ENCODE results near the gene KHSRP. TPM values are rescaled to one million over a fixed set of nuclear protein-coding genes. Genes with fewer than 3 reads are reported as not detected.
"Not testable (repeated sequence)": the region's sequence is repeated elsewhere in the genome, so short reads cannot be mapped to it uniquely, and the experiment has no call there.

KHSRP gene
- polyA plus RNA-seq, 3 donors, result 310 to 362 (median 359) TPM

DNA sequence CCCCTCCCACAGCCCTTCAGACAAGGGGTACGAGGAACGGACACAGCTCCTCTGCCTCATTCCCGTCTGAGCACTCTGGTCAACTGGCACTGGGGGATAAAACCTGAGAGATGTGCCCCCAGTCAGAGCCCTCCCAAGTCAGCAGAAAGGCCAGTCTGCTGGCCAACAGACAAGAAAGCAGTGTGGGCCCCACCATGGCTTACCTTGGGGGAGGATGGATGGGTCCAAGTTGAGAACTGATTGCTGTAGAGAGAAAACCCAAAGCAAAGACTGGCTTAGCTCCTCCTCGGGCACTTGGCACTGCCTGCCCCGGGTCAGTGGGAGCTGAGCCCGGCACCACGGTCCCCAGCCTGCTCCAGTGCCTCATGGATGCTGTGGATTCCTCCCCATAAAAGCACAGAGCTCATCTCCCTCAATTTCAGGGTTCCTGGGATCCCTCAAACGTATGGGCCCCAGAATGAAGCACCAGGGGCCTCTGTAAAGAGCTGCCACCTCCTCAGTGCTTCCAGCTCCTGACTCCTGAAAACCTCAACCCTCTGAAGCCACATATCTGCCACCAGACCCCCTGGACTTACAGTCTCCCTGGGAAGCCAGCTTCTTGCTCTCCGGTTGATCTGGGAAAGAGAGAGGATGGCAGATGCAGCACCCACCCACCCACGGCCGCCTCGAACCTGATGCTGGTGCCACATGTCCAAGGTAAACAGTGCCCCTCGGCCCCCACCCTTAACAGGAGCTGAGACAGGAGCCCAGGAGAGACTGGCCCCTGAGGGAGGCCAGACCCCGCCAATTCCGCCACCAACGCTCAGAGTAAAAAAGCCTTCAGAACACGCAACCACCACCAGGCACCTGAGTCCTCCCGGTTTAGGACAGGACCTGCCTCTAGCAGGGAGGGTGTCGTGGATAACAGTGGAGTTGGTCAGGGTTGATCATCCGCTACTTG, 3.3 kb downstream of the KHSRP start:
- no peak for DNase-seq

GRCh38 chr19:6418562-6418932, 6.1 kb downstream of the KHSRP start:
- no peak for DNase-seq

GRCh38 chr19:6417713-6418561, 6.7 kb downstream of the KHSRP start:
- DNase-seq, result no peak

GRCh38 chr19:6416658-6417405, 7.8 kb downstream of the KHSRP start:
- no peak for DNase-seq

DNA sequence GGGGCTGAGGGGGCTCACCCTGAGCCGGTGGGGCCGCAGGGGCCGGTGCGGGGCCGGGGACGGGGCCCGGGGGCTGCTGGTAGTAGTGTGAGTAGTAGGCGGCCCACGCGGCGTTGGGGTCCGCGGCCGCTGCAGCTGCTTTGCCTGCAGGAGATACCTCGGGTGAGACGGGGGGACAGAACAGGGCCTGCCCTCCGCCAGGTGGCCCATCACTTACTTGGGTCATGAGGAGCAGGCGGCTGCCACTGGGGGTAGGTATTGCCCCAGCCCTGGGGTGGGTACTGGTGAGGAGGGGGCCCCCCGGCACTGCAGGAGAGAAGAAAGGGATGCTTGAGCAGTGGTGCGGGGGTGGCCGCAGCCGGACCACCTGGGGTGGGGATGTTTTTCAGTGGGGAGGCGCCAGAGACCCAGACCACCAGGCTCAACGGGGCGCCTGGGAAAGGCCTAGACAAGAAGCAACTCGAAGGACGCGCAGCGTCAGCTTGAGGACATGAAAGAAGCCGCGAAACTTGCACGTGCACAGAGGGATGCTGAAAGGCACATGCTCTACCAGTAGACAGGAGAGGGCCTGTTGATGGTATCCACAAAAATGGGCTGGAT, 8.9 kb downstream of the KHSRP start:
- DNase-seq, result no peak

DNA sequence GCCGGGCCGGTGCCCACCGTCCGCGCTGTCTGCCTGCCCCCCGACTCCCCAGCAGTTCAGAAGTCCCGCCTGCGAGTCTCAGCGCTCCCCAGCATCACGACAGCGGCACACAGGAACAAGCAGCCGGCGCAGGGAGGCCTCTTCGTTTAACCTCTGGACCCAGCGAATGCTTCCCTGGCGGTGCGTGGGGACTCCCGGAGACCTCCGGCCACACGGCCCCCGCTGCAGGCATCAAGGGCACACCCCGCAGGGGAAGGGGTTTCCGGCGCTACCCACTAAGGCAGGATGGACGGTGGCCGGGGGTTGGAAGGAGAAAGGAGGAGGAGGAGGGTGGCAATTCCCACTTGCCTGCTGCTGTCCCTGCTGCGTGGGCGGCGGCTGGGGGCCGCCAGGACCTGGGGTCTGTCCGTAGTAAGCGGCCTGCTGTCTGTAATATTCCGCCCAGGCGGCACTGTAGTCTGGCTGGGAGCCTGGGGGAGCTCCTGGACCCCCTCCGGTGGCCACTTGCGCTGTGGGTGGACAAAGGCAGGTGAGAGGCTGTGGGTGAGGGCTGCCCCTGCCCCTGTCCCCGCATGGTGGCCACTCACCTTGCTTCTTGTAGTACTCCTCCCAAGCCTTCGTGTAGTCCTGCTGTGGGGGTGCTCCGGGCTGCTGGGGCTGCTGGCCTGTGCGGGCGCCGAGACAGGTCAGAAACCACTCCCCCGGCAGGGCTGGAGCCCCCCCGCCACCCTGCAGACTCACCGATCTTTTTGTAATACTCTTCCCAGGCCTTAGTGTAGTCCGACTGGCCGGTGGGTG, 9.6 kb downstream of the KHSRP start:
- no peak for DNase-seq

DNA sequence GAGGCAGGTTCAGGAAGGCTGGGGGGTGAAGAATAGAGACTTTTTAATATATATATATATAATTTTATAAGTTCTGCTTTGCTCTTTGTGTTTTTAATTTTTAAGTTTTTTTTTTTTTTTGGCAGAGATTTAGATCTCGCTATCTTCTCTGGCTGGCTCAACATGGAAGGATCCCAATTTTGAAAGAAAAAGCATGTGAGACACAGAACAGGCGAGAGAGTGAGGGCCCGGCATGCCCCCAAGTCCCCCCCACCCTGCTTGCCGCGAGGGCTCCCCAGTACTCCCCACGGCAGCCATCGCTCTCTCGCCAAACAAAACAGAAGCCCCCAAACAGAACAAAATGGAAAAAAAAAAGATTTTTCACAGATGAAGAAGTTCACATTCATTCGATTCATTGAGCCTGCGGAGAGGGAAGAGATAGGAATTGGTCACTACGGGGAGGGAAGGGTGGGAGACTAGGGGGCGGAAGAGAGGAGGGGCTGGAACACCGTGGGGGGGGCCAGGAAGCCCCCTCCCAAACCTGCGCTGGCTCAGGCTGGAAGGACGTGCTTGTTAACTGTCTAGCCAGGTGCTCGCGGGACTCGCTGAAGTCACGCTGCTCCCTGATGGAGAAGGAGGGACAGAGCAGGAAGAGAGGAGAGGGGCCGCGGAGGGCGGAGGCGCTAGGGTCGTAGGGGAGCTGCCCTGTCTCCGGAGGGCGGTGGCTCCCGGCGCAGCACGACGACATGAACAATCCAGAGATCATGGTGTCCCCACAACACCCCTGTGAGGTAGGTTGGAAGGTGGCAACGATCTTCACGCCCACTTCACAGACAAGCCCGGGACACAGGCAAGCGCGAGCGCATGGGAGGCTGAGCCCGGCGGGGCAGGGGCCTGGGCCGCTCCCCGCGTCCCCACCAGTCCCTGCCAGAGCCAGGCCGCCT, 10.6 kb downstream of the KHSRP start:
- DNase-seq, result no peak

- DNase-seq, result no peak
Observed at GRCh38 chr19:6413291-6413690, 11.3 kb downstream of the KHSRP start.

DNA sequence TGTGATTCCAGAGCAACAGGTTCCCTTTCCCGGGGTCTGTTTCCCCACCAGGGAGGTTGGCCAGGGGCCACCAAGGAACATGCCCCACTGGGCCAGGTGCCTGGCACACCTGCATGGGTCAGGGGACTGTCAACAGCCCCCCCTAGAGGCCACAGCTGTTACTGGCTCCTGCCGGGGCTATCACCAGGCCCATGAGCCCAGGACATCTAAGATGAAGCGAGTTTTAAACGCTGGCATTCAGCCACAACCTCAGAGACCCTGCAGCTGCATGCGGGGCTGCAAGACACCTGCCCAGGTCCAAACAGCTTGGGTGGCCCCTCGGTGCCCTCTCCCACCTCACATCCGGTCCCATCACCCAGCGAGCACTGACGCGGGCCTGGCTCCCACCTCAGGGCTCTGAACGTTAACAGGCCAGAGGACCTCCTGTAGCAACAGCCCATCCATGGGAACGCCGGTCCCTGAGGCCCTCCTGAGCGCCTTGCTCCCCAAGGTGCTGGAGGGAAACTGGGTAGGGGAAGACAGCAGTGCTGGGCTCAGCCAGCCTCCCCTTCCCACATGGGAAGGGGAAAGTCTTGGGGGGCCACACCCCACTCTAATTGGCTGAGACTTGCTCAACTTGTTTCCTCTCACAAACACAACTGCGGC, 12.0 kb downstream of the KHSRP start:
- DNase-seq, result no peak

DNA sequence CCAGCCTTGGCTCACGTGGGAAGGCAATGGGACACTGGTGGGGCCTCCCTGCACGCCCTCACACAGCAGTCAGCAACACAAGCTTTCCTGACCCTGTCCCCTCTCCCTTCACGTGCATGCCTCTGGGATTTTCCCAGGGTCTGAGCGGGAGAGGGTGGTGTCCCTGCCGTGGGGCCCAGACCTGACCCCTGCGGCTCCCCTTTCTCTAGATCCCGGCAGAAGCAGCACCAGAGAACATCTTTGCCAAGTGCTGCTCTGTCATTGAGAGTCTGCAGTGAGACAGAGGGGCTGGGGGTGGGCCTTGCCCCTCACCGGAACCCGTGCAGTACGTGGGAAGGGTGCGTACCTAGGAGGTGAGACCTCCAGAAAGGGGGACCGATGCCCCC, 12.6 kb downstream of the KHSRP start:
- no peak for DNase-seq

DNA sequence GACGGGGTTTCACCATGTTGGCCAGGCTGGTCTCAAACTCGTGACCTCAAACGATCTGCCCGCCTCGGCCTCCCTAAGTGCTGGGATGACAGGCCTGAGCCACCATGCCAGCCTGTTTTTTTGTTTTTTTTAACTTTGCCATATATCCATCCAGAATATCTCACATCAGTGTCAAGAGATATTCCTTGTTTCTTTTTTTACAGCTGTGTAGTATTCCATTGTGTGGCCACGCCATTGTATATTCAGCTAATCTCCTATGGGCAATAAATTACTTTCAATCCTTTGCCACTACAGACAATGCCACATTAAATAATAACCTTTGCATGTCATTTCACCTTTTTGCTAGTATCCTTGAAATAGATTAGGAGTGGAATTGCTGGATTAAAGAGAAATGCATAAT, 15.3 kb downstream of the KHSRP start:
- no peak for DNase-seq

DNA sequence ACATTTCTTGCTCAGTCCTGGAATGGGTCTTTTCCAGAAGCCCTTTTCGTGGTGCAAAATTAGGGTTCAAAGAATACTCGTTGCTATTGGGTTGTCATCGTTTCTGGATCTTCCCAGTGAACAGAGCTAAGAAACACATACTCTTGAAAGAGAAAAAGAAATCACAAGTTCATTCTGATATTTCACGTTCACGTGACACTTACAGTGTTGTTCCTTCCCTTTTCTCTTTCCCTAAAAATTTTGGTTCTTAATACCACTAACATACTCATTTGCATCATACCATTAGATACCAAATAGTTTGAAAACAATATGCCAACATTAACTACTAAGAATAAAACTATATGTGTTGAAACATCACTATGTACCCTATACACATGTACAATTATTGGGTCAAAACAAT, 18.2 kb downstream of the KHSRP start:
- DNase-seq, result no peak

GRCh38 chr19:6402837-6403608, 21.6 kb downstream of the KHSRP start:
- DNase-seq, result peak; percentile 64

DNA sequence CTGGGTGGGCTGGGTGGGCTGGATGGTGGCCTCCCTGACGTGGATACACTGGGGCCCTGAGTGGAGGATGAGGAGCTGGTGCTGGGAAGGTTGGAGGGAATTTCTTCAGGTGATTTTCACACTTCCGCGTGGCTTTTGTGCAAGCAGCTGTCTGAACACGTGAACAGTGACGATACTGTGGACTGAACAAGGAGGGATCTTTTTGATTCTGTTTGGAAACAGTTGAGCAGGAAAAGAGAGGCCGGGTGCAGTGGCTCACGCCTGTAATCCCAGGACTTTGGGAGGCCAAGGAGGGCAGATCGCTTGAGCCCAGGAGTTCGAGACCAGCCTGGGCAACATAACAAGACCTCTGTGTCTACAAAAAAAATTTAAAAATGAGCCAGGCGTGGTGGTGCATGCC, 22.6 kb downstream of the KHSRP start:
- DNase-seq, result no peak

- not testable (repeated sequence) for DNase-seq
Observed at GRCh38 chr19:6400062-6400944, 24.3 kb downstream of the KHSRP start.

- no peak for DNase-seq
Observed at GRCh38 chr19:6396305-6396704, 28.3 kb downstream of the KHSRP start.

- no peak for DNase-seq
Observed at GRCh38 chr19:6394831-6395230, 29.8 kb downstream of the KHSRP start.

Measured in renal pelvis (tissue), 4 donors.